ENCODE measurements around the gene TCP11L1. TPM values are rescaled to one million over a fixed set of nuclear protein-coding genes. Genes with fewer than 3 reads are reported as not detected.

The TCP11L1 gene
- total RNA-seq, 1 donor from 2014 or later: 4.7 TPM

DNA sequence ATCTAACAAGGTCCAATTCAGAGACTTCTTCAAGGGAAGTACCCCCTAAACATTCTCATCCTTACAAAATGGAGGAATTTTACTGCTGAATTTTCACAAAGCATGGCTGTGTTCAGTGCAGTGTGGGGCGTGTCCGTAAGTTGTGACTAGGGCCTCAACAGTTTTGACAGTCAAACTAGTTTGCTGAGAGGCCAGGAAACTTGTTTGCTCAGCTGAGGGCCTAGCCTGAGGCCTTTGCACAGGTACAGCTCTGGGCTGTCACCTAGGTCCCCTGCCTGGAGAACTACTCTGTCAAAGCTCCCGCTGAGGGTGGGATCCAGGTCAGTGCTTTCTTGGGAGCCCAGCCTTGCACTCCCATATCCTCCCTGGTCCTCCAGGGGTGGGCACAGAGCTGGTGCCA, 27.9 kb downstream of the TCP11L1 start:
- Histone ChIP-seq H3K27me3 (ENCODE audit: low read depth) (no peaks in the 10 kb centered on the region), H3K27ac (replicated peaks) (no peak overlapping the region), H3K4me1 (peaks cover 24% of the 10 kb centered on the region), H3K36me3 (peaks cover 79% of the 10 kb centered on the region), H3K9me3 (replicated peaks) (no peaks in the 10 kb centered on the region), H3K4me3 (no peak overlapping the region)
- intact Hi-C loops (cut with micrococcal nuclease): loop anchor here (5.0 kb wide), 1 partner anchor 105 kb away; no protein-coding TSS in a partner anchor
- no peak for TF ChIP-seq CTCF (IDR thresholded peaks at IDR 0.05; ENCODE audit: borderline replicate concordance)
- DNase-seq: no peak

DNA sequence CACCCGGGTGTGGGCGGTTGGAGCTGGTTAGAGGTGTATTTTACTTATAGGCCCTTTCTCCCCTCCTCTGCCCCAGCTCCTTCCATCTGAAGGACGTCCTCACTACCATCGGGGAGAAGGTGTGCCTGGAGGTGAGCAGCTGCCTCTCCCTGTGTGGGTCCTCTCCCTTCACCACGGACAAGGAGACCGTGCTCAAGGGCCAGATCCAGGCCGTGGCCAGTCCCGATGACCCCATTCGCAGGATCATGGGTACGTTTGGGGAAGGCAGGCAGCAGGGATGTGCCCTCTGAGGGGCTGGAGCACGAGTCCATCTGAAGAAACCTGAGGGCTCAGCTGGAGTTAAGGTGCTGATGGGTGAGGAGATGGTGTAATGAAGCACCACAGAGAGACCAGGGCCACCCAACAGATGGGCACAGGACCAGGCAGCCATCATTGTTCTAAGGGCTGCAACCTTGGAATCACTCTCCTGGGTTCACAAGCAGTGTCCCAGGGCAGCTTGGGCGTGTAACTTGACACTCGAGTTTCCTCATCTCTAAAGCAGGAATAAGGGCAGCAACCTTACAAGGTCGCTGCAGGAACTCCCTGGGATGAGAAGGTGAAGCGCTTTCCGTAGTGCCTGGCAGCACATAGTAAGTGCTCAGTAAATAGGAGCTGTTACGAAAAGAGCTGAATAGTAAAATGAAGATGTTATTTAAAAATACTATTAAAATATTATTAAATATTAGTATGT, 29.4 kb downstream of the TCP11L1 start:
- TF ChIP-seq CTCF (IDR thresholded peaks at IDR 0.05; ENCODE audit: borderline replicate concordance): no peak
- Histone ChIP-seq H3K27me3 (ENCODE audit: low read depth) (no peaks in the 10 kb centered on the region), H3K9me3 (replicated peaks) (no peaks in the 10 kb centered on the region), H3K36me3 (peaks cover 85% of the 10 kb centered on the region), H3K4me1 (peaks cover 18% of the 10 kb centered on the region), H3K4me3 (no peak overlapping the region), H3K27ac (replicated peaks) (no peak overlapping the region)
- intact Hi-C loops (cut with micrococcal nuclease): loop anchor here (5.0 kb wide), 1 partner anchor 106 kb away; no protein-coding TSS in a partner anchor
- no peak for DNase-seq

- TF ChIP-seq CTCF (IDR thresholded peaks at IDR 0.05; ENCODE audit: borderline replicate concordance): no peak
- Histone ChIP-seq H3K36me3 (peaks cover 89% of the 10 kb centered on the region), H3K4me1 (no peaks in the 10 kb centered on the region), H3K4me3 (no peak overlapping the region), H3K27me3 (ENCODE audit: low read depth) (no peaks in the 10 kb centered on the region), H3K27ac (replicated peaks) (no peak overlapping the region), H3K9me3 (replicated peaks) (no peaks in the 10 kb centered on the region)
- no peak for DNase-seq
- intact Hi-C loops (cut with micrococcal nuclease): no loop called here
These were observed 33.1 kb downstream of the TCP11L1 start for GRCh38 chr11:33072465-33072864.

DNA sequence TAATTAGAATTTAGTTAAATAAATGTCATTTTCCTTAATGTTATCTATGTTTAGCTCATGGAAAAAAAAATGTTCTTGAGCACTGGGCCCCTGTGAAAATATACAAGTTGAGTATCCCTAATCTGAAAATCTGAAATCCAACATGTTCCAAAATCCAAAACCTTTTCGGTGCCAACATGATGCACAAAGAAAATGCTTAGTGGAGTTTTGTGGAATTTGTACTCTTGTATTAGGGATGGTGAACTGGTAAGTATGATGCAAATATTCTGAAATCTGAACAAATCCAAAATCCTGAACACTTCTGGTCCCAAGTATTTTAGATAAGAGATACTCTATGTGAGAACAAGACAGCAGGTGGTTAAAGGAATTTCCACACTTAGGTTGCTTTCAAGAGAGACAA, 44.5 kb downstream of the TCP11L1 start:
- Histone ChIP-seq H3K36me3 (peaks cover 77% of the 10 kb centered on the region), H3K4me3 (no peak overlapping the region), H3K27me3 (ENCODE audit: low read depth) (no peaks in the 10 kb centered on the region), H3K9me3 (replicated peaks) (no peaks in the 10 kb centered on the region), H3K27ac (replicated peaks) (no peak overlapping the region), H3K4me1 (no peaks in the 10 kb centered on the region)
- DNase-seq: no peak
- TF ChIP-seq CTCF (IDR thresholded peaks at IDR 0.05; ENCODE audit: borderline replicate concordance): no peak
- intact Hi-C loops (cut with micrococcal nuclease): no loop called here

DNA sequence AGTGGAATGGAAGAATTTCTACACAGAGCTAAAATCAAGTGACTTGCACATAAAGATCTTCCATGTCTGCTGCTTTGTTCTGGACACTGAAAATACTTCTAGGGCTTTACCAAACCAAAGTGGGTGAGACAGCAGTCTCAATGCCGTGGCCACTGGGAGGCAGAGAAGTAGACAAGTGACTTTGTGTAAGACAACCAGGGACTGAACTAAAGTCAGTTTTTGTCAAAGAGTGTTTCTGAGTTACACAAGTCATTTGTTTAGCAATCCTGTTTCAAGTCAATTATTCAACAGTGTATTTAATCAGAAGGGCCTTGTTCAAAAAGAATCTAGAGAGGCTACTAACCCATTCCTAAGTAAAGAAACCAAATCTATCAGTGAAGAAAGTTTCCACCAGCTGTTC, 46.6 kb downstream of the TCP11L1 start:
- Histone ChIP-seq H3K4me3 (no peak overlapping the region), H3K4me1 (no peaks in the 10 kb centered on the region), H3K27me3 (ENCODE audit: low read depth) (no peaks in the 10 kb centered on the region), H3K27ac (replicated peaks) (no peak overlapping the region), H3K36me3 (peaks cover 58% of the 10 kb centered on the region), H3K9me3 (replicated peaks) (no peaks in the 10 kb centered on the region)
- intact Hi-C loops (cut with micrococcal nuclease): no loop called here
- no peak for TF ChIP-seq CTCF (IDR thresholded peaks at IDR 0.05; ENCODE audit: borderline replicate concordance)
- DNase-seq: no peak
